Stimulated activated CD8-positive, alpha-beta memory T cell treated with anti-CD3 and anti-CD28 coated beads, Interleukin-12 subunit alpha, Interleukin-12 subunit beta, amount 100 ng/mL, for 24 hours (primary cell): ENCODE data around the gene FAM193A.
"Not testable (repeated sequence)": the region's sequence is repeated elsewhere in the genome, so short reads cannot be mapped to it uniquely, and the experiment has no call there.

Experiments
- DNase-seq: peaks from one replicate; pipeline ENCODE4 v3.0.0-alpha.2; 2020; ENCODE audit errors: extremely low read depth

FAM193A gene

GRCh38 chr4:2695346-2696060 is 159.1 kb downstream of the FAM193A start:
- DNase-seq = no peak

- DNase-seq = no peak
Observed at GRCh38 chr4:2696423-2696822, 160.0 kb downstream of the FAM193A start.

GRCh38 chr4:2697995-2698414 is 161.6 kb downstream of the FAM193A start:
- DNase-seq = no peak

GRCh38 chr4:2698504-2698903 is 162.1 kb downstream of the FAM193A start:
- DNase-seq = no peak

GRCh38 chr4:2698951-2699505 is 162.6 kb downstream of the FAM193A start:
- no peak for DNase-seq

- no peak for DNase-seq
Observed at GRCh38 chr4:2699534-2699933, 163.1 kb downstream of the FAM193A start.

- DNase-seq = no peak
Observed at GRCh38 chr4:2700031-2700430, 163.6 kb downstream of the FAM193A start.

GRCh38 chr4:2702361-2702760 is 165.9 kb downstream of the FAM193A start:
- no peak for DNase-seq

- DNase-seq = no peak
Observed at GRCh38 chr4:2702770-2703169, 166.3 kb downstream of the FAM193A start.

- no peak for DNase-seq
Observed at GRCh38 chr4:2712261-2712842, 175.9 kb downstream of the FAM193A start.

- DNase-seq = no peak
Observed at GRCh38 chr4:2713337-2713736, 176.9 kb downstream of the FAM193A start.

- no peak for DNase-seq
Observed at GRCh38 chr4:2714061-2714770, 177.8 kb downstream of the FAM193A start.

- DNase-seq = no peak
Observed at GRCh38 chr4:2714918-2715317, 178.5 kb downstream of the FAM193A start.

- DNase-seq = no peak
Observed at GRCh38 chr4:2715426-2715825, 179.0 kb downstream of the FAM193A start.

- DNase-seq = no peak
Observed at GRCh38 chr4:2716236-2716635, 179.8 kb downstream of the FAM193A start.

- DNase-seq = no peak
Observed at GRCh38 chr4:2721586-2721985, 185.1 kb downstream of the FAM193A start.

GRCh38 chr4:2722033-2722432 is 185.6 kb downstream of the FAM193A start:
- no peak for DNase-seq

- DNase-seq = no peak
Observed at GRCh38 chr4:2723751-2724150, 187.3 kb downstream of the FAM193A start.

- no peak for DNase-seq
Observed at GRCh38 chr4:2725380-2725779, 188.9 kb downstream of the FAM193A start.

- DNase-seq = not testable (repeated sequence)
Observed at GRCh38 chr4:2726881-2727280, 190.4 kb downstream of the FAM193A start.

- no peak for DNase-seq
Observed at GRCh38 chr4:2728221-2728620, 191.8 kb downstream of the FAM193A start.

- no peak for DNase-seq
Observed at GRCh38 chr4:2728806-2729532, 192.5 kb downstream of the FAM193A start.
